Measurements from ENCODE around the gene ZDHHC6.

DNA sequence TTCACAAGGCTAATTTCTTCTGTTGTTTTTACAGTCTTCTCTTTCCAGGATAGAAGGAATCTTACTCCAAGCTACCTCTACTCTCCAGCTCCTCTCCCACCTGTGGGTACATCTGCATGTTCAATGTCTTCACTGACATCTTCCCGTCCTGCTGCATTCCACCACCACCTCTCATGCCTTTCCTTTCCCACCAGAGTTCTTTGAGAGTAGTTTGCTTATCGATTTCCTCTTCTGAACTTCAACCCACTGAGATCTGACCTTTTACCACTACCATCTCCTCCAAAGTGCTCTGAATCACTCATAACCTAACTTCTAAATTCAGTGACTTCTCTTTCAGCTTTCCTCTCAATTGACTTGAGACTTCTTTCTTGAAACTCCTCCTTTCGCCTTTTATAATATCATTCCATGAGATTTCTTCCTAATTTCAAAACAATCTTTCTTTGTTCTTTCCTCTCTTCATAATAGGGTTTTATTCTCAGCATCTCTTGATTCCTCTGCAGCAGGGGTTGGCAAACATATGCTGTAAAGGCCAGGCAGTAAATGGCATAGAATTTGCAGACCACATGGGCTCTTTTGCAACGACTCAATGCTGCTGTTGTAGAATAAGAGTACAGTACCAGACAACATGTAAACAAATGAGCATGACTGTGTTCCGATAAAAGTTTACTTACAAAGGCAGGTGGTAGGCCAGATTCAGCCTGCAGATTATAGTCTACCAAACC lies 50.7 kb downstream of the ZDHHC6 start:
- TF ChIP-seq POLR2AphosphoS5 (IDR thresholded peaks at IDR 0.05; ENCODE audit: low read depth, low read length) (no peak), SIN3A (IDR thresholded peaks at IDR 0.05; ENCODE audit: borderline replicate concordance, insufficient read depth, low read length) (no peak), TAF1 (IDR thresholded peaks at IDR 0.05; ENCODE audit: borderline replicate concordance, insufficient read depth, low read length) (no peak)
- TF ChIP-seq, protein P1, sequence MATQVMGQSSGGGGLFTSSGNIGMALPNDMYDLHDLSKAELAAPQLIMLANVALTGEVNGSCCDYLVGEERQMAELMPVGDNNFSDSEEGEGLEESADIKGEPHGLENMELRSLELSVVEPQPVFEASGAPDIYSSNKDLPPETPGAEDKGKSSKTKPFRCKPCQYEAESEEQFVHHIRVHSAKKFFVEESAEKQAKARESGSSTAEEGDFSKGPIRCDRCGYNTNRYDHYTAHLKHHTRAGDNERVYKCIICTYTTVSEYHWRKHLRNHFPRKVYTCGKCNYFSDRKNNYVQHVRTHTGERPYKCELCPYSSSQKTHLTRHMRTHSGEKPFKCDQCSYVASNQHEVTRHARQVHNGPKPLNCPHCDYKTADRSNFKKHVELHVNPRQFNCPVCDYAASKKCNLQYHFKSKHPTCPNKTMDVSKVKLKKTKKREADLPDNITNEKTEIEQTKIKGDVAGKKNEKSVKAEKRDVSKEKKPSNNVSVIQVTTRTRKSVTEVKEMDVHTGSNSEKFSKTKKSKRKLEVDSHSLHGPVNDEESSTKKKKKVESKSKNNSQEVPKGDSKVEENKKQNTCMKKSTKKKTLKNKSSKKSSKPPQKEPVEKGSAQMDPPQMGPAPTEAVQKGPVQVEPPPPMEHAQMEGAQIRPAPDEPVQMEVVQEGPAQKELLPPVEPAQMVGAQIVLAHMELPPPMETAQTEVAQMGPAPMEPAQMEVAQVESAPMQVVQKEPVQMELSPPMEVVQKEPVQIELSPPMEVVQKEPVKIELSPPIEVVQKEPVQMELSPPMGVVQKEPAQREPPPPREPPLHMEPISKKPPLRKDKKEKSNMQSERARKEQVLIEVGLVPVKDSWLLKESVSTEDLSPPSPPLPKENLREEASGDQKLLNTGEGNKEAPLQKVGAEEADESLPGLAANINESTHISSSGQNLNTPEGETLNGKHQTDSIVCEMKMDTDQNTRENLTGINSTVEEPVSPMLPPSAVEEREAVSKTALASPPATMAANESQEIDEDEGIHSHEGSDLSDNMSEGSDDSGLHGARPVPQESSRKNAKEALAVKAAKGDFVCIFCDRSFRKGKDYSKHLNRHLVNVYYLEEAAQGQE (IDR thresholded peaks at IDR 0.05; ENCODE audit: insufficient read depth in 1 of 2, low read depth in 2 of 2, low read length in 2 of 2) = no peak
